ENCODE data around the gene KLHL17. TPM values are rescaled to one million over a fixed set of nuclear protein-coding genes. Genes with fewer than 3 reads are reported as not detected.

The KLHL17 gene
- total and polyA plus RNA-seq, 9 of the 15 experiments (the other 6 are each of a cell fraction or from before 2014, with no cell fraction given) = 0.14 to 84.8 (median 13.0) TPM

DNA sequence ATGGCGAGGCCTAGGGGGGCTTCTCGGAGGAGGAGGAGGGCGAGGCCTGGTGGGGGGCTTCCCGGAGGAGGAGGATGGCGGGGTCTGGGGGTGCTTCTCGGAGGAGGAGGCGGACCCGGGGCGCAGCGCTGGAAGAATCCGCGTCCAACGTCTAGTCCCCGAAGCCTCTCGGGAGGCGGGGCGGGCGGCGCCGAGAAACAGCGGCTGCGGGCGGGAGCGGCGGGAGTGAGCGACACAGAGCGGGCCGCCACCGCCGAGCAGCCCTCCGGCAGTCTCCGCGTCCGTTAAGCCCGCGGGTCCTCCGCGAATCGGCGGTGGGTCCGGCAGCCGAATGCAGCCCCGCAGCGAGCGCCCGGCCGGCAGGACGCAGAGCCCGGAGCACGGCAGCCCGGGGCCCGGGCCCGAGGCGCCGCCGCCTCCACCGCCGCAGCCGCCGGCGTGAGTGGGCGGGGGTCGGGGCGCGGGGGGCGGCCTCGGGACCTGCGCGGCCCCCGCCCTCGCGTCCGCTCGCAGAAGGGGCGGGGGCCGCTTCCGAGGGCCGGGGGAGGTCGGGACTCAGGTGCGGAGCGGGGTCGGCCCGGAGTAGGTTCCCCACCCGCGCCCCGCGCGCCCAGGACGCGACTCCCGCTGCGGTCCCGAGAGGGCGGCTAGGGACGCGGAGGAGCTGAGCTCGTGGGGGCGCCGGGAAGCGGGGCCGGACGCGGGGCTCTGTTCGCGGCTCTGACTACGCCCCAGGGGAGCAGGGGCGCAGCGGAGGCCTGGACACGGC is at the start of gene KLHL17 (continued):
- TF ChIP-seq, protein P1, sequence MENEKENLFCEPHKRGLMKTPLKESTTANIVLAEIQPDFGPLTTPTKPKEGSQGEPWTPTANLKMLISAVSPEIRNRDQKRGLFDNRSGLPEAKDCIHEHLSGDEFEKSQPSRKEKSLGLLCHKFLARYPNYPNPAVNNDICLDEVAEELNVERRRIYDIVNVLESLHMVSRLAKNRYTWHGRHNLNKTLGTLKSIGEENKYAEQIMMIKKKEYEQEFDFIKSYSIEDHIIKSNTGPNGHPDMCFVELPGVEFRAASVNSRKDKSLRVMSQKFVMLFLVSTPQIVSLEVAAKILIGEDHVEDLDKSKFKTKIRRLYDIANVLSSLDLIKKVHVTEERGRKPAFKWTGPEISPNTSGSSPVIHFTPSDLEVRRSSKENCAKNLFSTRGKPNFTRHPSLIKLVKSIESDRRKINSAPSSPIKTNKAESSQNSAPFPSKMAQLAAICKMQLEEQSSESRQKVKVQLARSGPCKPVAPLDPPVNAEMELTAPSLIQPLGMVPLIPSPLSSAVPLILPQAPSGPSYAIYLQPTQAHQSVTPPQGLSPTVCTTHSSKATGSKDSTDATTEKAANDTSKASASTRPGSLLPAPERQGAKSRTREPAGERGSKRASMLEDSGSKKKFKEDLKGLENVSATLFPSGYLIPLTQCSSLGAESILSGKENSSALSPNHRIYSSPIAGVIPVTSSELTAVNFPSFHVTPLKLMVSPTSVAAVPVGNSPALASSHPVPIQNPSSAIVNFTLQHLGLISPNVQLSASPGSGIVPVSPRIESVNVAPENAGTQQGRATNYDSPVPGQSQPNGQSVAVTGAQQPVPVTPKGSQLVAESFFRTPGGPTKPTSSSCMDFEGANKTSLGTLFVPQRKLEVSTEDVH (IDR thresholded peaks at IDR 0.05; ENCODE audit: low read depth, partially characterized antibody) = no peak
- TF ChIP-seq MTA1 (IDR thresholded peaks at IDR 0.05; ENCODE audit: borderline replicate concordance) (no peak), STAT5B (CRISPR knock-in tag; IDR thresholded peaks at IDR 0.05) (no peak), TAL1 (IDR thresholded peaks at IDR 0.05) (no peak), FOXM1 (IDR thresholded peaks at IDR 0.05; ENCODE audit: low read depth) (no peak), FOXM1 (CRISPR knock-in tag; IDR thresholded peaks at IDR 0.05; ENCODE audit: low read depth) (0 out of 2 replicates have a peak, but pooled peaks have one; percentile 16), ZFP30 (CRISPR knock-in tag; IDR thresholded peaks at IDR 0.05; ENCODE audit: borderline replicate concordance) (no peak), SMAD4 (CRISPR knock-in tag; conservative IDR thresholded peaks at IDR 0.05) (peak; percentile 86), HNRNPK (IDR thresholded peaks at IDR 0.05; ENCODE audit: low read depth, low read length, poor library complexity, severe bottlenecking) (peak; percentile 9), GABPB1 (CRISPR knock-in tag; IDR thresholded peaks at IDR 0.05) (peak; percentile 48; the same call in 1 of the 2 replicates), NFIC (IDR thresholded peaks at IDR 0.05) (peak; percentile 30; the same call in 1 of the 2 replicates), HCFC1 (IDR thresholded peaks at IDR 0.05; ENCODE audit: low read depth, low read length) (peak; percentile 41; the same call in 1 of the 2 replicates), ZFX (CRISPR knock-in tag; IDR thresholded peaks at IDR 0.05) (peak; percentile 42), ZNF436 (CRISPR knock-in tag; IDR thresholded peaks at IDR 0.05) (peak; percentile 100), POLR2H (tag; IDR thresholded peaks at IDR 0.05; ENCODE audit: low read depth) (no peak)
- TF ChIP-seq, protein P2, sequence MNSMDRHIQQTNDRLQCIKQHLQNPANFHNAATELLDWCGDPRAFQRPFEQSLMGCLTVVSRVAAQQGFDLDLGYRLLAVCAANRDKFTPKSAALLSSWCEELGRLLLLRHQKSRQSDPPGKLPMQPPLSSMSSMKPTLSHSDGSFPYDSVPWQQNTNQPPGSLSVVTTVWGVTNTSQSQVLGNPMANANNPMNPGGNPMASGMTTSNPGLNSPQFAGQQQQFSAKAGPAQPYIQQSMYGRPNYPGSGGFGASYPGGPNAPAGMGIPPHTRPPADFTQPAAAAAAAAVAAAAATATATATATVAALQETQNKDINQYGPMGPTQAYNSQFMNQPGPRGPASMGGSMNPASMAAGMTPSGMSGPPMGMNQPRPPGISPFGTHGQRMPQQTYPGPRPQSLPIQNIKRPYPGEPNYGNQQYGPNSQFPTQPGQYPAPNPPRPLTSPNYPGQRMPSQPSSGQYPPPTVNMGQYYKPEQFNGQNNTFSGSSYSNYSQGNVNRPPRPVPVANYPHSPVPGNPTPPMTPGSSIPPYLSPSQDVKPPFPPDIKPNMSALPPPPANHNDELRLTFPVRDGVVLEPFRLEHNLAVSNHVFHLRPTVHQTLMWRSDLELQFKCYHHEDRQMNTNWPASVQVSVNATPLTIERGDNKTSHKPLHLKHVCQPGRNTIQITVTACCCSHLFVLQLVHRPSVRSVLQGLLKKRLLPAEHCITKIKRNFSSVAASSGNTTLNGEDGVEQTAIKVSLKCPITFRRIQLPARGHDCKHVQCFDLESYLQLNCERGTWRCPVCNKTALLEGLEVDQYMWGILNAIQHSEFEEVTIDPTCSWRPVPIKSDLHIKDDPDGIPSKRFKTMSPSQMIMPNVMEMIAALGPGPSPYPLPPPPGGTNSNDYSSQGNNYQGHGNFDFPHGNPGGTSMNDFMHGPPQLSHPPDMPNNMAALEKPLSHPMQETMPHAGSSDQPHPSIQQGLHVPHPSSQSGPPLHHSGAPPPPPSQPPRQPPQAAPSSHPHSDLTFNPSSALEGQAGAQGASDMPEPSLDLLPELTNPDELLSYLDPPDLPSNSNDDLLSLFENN (IDR thresholded peaks at IDR 0.05; ENCODE audit: low read depth in 2 of 2, low read length in 2 of 2) = 0 out of 4 replicates have a peak, but pooled peaks of 1 of the 2 experiments have one; percentile 41
- TF ChIP-seq, protein P3, sequence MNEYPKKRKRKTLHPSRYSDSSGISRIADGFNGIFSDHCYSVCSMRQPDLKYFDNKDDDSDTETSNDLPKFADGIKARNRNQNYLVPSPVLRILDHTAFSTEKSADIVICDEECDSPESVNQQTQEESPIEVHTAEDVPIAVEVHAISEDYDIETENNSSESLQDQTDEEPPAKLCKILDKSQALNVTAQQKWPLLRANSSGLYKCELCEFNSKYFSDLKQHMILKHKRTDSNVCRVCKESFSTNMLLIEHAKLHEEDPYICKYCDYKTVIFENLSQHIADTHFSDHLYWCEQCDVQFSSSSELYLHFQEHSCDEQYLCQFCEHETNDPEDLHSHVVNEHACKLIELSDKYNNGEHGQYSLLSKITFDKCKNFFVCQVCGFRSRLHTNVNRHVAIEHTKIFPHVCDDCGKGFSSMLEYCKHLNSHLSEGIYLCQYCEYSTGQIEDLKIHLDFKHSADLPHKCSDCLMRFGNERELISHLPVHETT (CRISPR knock-in tag; conservative IDR thresholded peaks at IDR 0.05 in 1 of 2, IDR thresholded peaks at IDR 0.05 in 1 of 2) = 0 out of 4 replicates have a peak, but pooled peaks of 1 of the 2 experiments have one; percentile 27
- TF ChIP-seq, protein P4, sequence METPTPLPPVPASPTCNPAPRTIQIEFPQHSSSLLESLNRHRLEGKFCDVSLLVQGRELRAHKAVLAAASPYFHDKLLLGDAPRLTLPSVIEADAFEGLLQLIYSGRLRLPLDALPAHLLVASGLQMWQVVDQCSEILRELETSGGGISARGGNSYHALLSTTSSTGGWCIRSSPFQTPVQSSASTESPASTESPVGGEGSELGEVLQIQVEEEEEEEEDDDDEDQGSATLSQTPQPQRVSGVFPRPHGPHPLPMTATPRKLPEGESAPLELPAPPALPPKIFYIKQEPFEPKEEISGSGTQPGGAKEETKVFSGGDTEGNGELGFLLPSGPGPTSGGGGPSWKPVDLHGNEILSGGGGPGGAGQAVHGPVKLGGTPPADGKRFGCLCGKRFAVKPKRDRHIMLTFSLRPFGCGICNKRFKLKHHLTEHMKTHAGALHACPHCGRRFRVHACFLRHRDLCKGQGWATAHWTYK (CRISPR knock-in tag; IDR thresholded peaks at IDR 0.05) = peak; percentile 42; the same call in 1 of the 2 replicates
